COR-L47 (cell line): ENCODE results near the gene SPDYE2.
"Not testable (repeated sequence)": the region's sequence is repeated elsewhere in the genome, so short reads cannot be mapped to it uniquely, and the experiment has no call there.

Source experiments
- DNase-seq: peaks from one replicate; lab custom pipeline; 2025; lab: John Stamatoyannopoulos, UW

Gene SPDYE2

GRCh38 chr7:102542083-102542482, 8.9 kb upstream of the SPDYE2 start:
- DNase-seq = not testable (repeated sequence)

GRCh38 chr7:102542771-102543170, 8.3 kb upstream of the SPDYE2 start:
- DNase-seq = not testable (repeated sequence)

DNA sequence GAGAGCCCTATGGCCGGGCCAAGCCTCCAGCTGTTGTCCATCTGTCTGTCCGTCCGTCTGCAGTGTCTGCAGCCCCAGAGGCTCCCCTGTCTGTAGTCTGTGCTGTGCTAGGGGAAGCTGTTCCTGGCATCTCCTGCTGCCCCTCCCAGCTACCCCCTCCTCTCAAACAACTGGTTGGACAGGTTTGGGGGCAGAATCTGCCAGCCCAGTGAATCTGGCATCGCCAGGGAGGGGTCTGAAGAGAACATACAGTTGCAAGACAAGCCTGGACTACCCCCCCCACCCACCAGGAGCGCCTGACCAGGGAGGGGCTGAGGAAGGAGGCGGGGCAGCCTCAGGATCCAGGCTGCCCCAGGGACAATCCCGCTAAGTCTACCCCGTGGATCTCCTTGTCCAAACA, 7.4 kb upstream of the SPDYE2 start, which contains the start of gene UPK3BL2:
UPK3BL2 (minus strand) TSS at position 101 of the 400 bp plus-strand sequence; CDS start at position 41, 60 bp downstream.
- DNase-seq = not testable (repeated sequence)

GRCh38 chr7:102544372-102544771, 6.7 kb upstream of the SPDYE2 start:
- not testable (repeated sequence) for DNase-seq

- DNase-seq = not testable (repeated sequence)
These were observed 5.7 kb upstream of the SPDYE2 start for GRCh38 chr7:102545288-102545687.

DNA sequence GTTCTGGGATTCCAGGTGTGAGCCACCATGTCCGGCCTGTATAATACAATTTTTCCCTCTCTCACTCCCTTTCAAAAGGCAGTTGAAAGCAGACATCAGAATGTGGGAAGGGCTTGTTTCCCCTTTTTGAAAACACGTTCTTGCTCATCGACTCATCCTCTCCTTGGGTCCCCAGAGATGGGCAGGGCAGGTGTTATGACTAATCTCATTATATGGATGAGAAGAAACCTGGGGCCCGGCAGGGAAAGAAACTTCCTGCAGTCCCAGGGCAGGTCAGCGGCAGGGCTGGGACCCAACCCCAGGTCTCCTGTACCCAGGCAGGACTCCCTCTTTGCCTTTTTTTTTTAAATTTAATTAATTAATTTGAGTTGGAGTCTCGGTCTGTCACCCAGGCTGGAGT, 4.7 kb upstream of the SPDYE2 start:
- not testable (repeated sequence) for DNase-seq

DNA sequence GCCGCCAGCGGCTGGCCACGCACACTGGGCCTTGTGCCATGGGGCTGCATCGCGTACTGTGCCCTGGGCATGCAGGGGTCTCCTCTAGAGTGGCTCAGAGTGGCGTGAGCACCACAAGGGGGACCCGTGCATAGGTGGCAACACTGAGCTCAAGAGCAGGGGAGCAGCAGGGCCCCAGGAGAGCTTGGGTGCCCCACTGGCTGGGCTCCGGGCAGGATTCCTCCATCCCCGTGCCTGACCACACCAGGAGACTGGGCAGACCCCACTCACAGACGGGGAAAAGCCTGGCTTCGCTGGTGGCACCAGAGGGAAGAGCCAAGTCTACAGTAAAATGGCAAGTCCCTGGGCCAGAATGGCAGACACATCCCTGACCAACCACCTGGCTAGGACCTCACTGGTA, 17.6 kb downstream of the SPDYE2 start:
- not testable (repeated sequence) for DNase-seq

- DNase-seq = not testable (repeated sequence)
These were observed 21.5 kb downstream of the SPDYE2 start, which contains the start of gene POLR2J3 for GRCh38 chr7:102572261-102573239. Gene POLR2J3 (minus strand): TSS chr7:102572583. CDS start chr7:102572521, 62 bp downstream.

GRCh38 chr7:102574607-102575006, 23.6 kb downstream of the SPDYE2 start:
- DNase-seq = not testable (repeated sequence)

- DNase-seq = not testable (repeated sequence)
These were observed 25.3 kb downstream of the SPDYE2 start for GRCh38 chr7:102576363-102576762.

DNA sequence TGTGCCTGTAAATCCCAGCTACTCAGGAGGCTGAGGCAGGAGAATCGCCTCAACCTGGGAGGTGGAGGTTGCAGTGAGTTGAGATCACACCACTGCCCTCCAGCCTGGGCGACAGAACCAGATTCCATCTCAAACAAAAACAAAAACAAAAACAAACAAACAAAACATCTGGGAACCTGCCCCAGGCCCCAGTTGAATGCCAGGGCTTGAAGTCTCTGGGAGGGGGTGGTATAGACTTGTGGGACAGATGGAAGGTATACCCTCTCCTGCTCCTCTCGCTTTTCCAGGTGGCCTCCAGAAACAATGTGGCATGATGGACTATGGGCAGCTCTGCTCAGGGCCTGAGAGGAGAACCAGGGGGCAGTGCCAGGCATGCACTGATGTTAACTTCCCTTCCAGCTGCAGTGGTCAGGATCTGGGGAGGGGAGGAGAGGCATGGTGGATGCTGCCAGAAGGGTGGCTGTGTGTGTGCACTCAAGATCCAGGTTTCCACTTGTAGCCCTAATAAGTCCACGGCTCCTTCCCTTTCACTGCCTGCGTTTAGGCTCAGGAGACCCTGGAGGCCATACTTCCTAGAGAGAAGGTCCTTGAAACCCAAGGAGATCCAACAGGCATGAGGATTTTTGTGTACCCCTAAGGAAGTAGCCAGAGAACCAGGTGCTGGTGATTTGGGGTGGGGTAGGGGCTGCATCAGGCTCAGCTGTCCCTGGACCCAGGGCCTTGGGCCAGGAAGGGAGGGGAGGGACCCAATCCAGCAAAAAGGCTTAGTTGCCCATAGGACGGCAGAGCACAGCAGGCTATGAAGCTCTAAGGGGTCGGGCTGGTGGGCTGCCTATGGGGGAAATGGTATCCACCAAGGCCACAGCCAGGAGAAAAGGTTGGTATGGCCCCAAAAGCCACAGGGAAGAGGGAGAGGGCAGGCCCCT, 26.6 kb downstream of the SPDYE2 start:
- DNase-seq = not testable (repeated sequence)

GRCh38 chr7:102578486-102578885, 27.5 kb downstream of the SPDYE2 start:
- not testable (repeated sequence) for DNase-seq

DNA sequence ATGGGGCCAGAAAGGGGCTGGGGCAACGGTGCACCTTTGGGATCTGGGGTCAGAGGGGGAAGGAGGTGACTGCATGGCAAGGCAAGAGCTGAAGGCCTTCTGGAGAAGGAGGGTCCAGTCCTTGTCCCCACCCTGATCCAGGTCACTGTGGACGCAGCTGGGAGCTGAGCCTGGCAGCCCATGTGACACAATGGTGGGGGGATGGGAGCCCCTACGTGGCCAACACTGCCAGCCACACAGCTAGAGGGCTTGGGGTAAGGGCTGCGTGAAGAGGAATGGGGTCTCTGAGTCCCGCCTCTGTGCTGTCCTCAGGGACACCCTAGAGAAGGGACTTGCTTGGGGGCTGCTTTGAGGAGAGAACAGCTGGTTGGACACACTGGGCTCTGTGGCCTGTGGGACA, 30.7 kb downstream of the SPDYE2 start:
- DNase-seq = not testable (repeated sequence)

GRCh38 chr7:102583495-102583894, 32.5 kb downstream of the SPDYE2 start:
- not testable (repeated sequence) for DNase-seq

DNA sequence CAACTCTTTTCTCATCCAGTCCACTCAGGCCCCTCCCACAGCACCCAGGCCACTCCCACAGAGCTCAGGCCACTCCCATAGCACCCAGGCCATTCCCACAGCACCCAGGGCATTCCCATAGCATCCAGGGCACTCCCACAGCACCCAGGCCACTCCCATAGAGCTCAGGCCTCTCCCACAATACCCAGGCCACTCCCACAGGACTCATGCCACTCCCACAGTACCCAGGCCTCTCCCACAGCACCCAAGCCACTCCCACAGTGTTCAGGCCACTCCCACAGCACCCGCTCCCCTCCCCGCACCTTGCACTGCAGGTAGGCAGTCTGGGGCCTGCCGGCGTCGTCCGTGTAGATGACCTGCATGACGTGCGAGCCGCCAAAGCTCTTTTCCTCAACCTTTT, 38.8 kb downstream of the SPDYE2 start:
- not testable (repeated sequence) for DNase-seq

DNA sequence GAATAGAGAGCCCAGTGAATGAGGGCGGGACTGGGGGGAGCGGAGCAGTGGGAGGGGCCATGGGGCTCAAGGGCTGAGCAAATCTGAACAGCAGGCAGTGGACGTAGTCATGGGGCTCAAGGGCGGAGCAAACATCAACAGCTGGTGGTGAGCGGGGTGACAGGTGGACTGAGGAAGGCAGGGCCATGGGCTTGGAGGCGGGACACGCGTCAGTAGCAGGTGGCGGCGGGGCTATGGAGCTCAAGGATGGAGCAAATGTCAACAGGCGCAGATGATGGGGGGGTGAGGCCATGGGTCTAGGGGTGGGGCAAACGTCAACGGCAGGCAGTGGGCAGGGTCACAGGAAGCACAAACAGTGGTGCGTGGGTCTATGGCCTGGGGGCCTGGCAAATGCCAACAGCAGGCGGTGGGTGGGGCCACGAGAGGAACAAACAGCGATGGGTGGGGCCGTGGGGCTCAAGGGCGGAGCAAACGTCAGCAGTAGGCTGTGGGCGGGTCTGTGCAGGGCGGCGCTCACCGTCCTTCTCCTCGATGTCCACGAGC, 41.5 kb downstream of the SPDYE2 start:
- not testable (repeated sequence) for DNase-seq

- not testable (repeated sequence) for DNase-seq
These were observed 42.8 kb downstream of the SPDYE2 start for GRCh38 chr7:102593637-102594334.

DNA sequence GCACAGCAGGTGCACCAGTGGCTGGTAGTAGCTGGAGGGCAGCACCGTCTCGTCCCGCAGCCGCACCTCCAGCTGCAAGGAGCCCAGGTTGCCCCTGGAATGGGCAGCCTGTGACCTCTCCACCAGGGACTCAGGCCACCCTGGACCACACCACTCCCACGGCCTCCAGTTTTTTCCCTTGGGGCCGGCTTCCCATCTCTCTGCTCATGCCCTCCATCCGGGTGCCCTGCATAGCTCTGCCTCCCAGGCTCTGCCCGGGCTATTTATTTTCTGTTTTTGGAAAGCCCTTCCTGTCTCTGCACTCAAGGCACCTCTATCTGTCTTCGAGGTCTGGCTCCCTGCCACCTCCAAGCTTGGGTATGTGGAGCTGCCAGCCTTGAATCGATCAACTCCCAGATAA, 45.0 kb downstream of the SPDYE2 start:
- not testable (repeated sequence) for DNase-seq

GRCh38 chr7:102599699-102600098, 48.7 kb downstream of the SPDYE2 start:
- not testable (repeated sequence) for DNase-seq

- not testable (repeated sequence) for DNase-seq
These were observed 51.3 kb downstream of the SPDYE2 start for GRCh38 chr7:102602317-102602716.
